ENCODE results near the gene ATP5F1E. TPM values are rescaled to one million over a fixed set of nuclear protein-coding genes. Genes with fewer than 3 reads are reported as not detected.

ATP5F1E gene
- total RNA-seq, 1 donor from 2014 or later, result 73.8 TPM

GRCh38 chr20:58991715-58992114, 40.4 kb downstream of the ATP5F1E start:
- H3K36me3 ChIP-seq, result peaks cover 100% of the 10 kb centered on the region
- intact Hi-C loops (cut with DNase I), result no loop called here
- DNase-seq (no peak), ATAC-seq (no peak)
- H3K4me1 ChIP-seq, result no peaks in the 10 kb centered on the region
- no peak for TF ChIP-seq CTCF (IDR thresholded peaks at IDR 0.05)
- H3K27ac ChIP-seq, result no peak overlapping the region
- no peaks in the 10 kb centered on the region for H3K27me3 ChIP-seq (ENCODE audit: low read depth)
- no peak overlapping the region for H3K4me3 ChIP-seq
- no peaks in the 10 kb centered on the region for H3K9me3 ChIP-seq

- Histone ChIP-seq H3K9me3 (no peaks in the 10 kb centered on the region), H3K4me1 (peaks cover under 1% of the 10 kb centered on the region), H3K4me3 (no peak overlapping the region), H3K27ac (no peak overlapping the region), H3K36me3 (peaks cover 100% of the 10 kb centered on the region), H3K27me3 (ENCODE audit: low read depth) (no peaks in the 10 kb centered on the region)
- DNase-seq (no peak), ATAC-seq (no peak)
- intact Hi-C loops (cut with DNase I), result no loop called here
- no peak for TF ChIP-seq CTCF (IDR thresholded peaks at IDR 0.05)
Observed at GRCh38 chr20:58990651-58991445, 41.3 kb downstream of the ATP5F1E start.

GRCh38 chr20:58989196-58989595, 42.9 kb downstream of the ATP5F1E start:
- intact Hi-C loops (cut with DNase I), result no loop called here
- TF ChIP-seq CTCF (IDR thresholded peaks at IDR 0.05), result no peak
- H3K27ac ChIP-seq, result no peak overlapping the region
- no peak for DNase-seq
- H3K4me3 ChIP-seq, result no peak overlapping the region
- ATAC-seq, result no peak
- H3K4me1 ChIP-seq, result peaks cover 8% of the 10 kb centered on the region
- no peaks in the 10 kb centered on the region for H3K9me3 ChIP-seq
- H3K27me3 ChIP-seq (ENCODE audit: low read depth), result no peaks in the 10 kb centered on the region
- H3K36me3 ChIP-seq, result peaks cover 85% of the 10 kb centered on the region

GRCh38 chr20:58988565-58988882, 43.6 kb downstream of the ATP5F1E start:
- peaks cover 78% of the 10 kb centered on the region for H3K36me3 ChIP-seq
- peaks cover 14% of the 10 kb centered on the region for H3K4me1 ChIP-seq
- no peak for DNase-seq
- no peak overlapping the region for H3K4me3 ChIP-seq
- ATAC-seq, result no peak
- no peaks in the 10 kb centered on the region for H3K9me3 ChIP-seq
- no peaks in the 10 kb centered on the region for H3K27me3 ChIP-seq (ENCODE audit: low read depth)
- no peak overlapping the region for H3K27ac ChIP-seq
- intact Hi-C loops (cut with DNase I), result no loop called here
- no peak for TF ChIP-seq CTCF (IDR thresholded peaks at IDR 0.05)

DNA sequence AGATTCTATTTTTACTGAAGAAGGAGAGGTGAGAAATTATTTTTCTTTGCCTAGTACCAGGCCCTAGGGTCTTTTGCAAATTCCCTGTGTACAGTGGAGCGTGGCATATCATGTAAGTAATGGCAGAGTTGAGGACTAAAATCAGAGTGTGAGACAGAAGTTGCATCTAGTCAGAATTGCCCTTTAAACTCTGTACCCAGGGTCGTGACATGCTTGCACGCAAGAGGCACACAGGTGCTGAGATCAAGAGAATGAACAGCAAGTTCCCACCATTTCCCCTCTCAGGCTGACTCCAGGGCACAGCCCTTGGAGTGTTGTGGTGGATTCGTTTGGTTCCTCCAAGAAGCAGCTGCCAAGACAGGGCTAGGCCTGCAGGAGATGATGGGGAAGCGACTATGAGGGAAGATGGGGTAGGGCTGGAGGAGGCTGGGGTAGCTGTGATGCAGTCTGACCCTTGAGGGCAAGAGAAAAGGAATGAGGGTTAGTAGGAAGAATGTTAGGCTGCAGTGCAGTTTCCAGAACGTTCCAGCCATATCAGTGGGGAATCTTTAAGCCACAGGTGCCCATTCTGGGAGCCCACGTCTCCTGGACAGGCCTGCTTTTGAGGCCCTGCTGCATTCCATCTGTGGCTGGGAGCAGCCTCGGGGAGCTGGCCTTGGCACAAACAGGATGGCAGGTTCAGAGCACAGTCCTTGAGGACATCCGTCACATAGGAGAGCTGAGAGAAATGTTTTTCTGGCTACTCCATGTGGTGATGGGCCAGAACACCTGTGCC, 44.2 kb downstream of the ATP5F1E start:
- ATAC-seq (no peak), DNase-seq (no peak)
- Histone ChIP-seq H3K4me3 (no peak overlapping the region), H3K36me3 (peaks cover 73% of the 10 kb centered on the region), H3K4me1 (peaks cover 19% of the 10 kb centered on the region), H3K9me3 (no peaks in the 10 kb centered on the region), H3K27me3 (ENCODE audit: low read depth) (no peaks in the 10 kb centered on the region), H3K27ac (no peak overlapping the region)
- intact Hi-C loops (cut with DNase I), result no loop called here
- no peak for TF ChIP-seq CTCF (IDR thresholded peaks at IDR 0.05)

Measured in lower lobe of right lung (tissue), 2 donors.